ENCODE data around the gene ACTA2. TPM values are rescaled to one million over a fixed set of nuclear protein-coding genes. Genes with fewer than 3 reads are reported as not detected.

ACTA2 gene
- total RNA-seq, 2 experiments from 2014 or later = 12.9 to 15.0 TPM

DNA sequence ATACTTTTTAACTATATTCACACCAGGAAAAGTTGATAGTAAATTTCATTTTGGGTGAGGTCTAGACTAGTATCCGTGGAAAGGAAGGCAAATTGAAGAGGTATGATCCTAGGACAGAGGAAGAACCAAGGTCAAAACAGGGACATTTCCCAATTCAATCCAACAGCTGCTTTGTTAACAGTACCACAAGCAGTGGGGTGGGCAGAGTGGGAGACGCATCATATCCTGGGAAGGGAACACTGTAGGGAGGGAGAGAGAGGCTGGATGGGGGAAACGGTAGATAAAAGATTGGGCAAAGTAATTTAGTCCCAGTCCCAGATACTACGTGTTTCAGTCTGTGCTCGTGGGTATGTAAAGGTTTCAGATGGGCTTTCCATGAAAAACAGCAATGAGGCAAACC lies 28.9 kb upstream of the ACTA2 start:
- Mint-ChIP-seq H3K27me3 (ENCODE audit: low read depth) (no peaks in the 10 kb centered on the region), H3K27ac (no peak overlapping the region), H3K4me3 (no peak overlapping the region), H3K4me1 (ENCODE audit: low read depth) (peaks cover 23% of the 10 kb centered on the region), H3K36me3 (ENCODE audit: low read depth) (peaks cover 27% of the 10 kb centered on the region), H3K9me3 (ENCODE audit: insufficient read depth) (peaks cover 4% of the 10 kb centered on the region)
- ATAC-seq (no peak), DNase-seq (no peak)
- CTCF ChIA-PET = interaction anchor here (1.1 to 1.8 kb wide), 2 partner anchors 47 to 171 kb away, joined by 3 to 5 read pairs; no protein-coding TSS in a partner anchor
- POLR2A ChIA-PET = interaction anchor here (2.4 kb wide), 1 partner anchor 9 kb away, joined by 9 read pairs; the partner anchor contains the start of gene FAS

DNA sequence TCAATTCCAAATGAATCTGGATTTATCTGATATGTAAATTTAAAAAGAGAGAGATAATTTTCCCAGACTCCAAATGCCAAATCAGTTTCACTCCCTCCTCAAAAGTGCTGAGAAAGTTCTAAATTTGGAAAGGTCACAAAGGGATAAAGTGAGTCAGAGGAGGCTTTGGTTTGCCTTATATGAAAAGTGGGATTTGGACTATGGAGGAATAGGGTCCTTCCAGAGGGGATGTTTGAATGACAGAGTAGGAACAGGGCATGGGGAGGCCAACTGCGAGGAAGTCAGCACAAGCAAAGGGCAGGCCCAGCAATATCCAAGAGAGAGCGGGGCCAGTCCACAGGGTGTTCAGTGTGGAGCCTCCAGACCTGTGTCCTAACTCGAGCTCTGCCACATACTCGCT lies 28.2 kb upstream of the ACTA2 start:
- H3K27me3 Mint-ChIP-seq (ENCODE audit: low read depth) = no peaks in the 10 kb centered on the region
- ChIA-PET CTCF (interaction anchor here (0.8 to 1.8 kb wide), 2 partner anchors 31 to 46 kb away, joined by 3 to 5 read pairs; no protein-coding TSS in a partner anchor), POLR2A (interaction anchor here (2.4 kb wide), 1 partner anchor 10 kb away, joined by 9 read pairs; the partner anchor contains the start of gene FAS)
- no peaks in the 10 kb centered on the region for H3K9me3 Mint-ChIP-seq (ENCODE audit: insufficient read depth)
- no peak overlapping the region for H3K4me3 Mint-ChIP-seq
- peaks cover 22% of the 10 kb centered on the region for H3K36me3 Mint-ChIP-seq (ENCODE audit: low read depth)
- ATAC-seq (no peak), DNase-seq (no peak)
- H3K27ac Mint-ChIP-seq = no peak overlapping the region
- H3K4me1 Mint-ChIP-seq (ENCODE audit: low read depth) = peaks cover 23% of the 10 kb centered on the region

DNA sequence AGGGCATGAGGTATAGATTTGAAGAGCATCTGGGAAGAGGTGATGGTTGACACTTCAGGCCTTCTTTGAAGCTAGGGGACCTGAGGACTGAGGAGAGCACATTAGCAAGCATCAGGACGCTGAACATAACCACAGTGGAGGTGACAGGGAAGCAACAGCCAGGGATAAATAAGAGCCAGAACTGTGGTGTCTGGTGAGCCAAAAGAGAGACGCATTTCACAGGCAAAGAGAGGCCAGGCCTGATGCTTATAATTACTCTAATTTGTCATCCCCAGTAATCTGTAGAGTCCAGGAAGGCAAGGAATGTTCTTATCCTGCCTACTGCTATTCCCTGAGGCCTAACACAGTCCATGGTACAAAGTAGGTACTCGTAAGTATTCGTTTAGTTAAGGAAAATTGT lies 27.7 kb upstream of the ACTA2 start:
- Mint-ChIP-seq H3K36me3 (ENCODE audit: low read depth) (peaks cover 18% of the 10 kb centered on the region), H3K4me3 (no peak overlapping the region), H3K9me3 (ENCODE audit: insufficient read depth) (no peaks in the 10 kb centered on the region), H3K4me1 (ENCODE audit: low read depth) (peaks cover 25% of the 10 kb centered on the region), H3K27ac (no peak overlapping the region), H3K27me3 (ENCODE audit: low read depth) (no peaks in the 10 kb centered on the region)
- ATAC-seq (no peak), DNase-seq (no peak)
- ChIA-PET POLR2A (interaction anchor here (2.4 kb wide), 1 partner anchor 10 kb away, joined by 9 read pairs; the partner anchor contains the start of gene FAS), CTCF (interaction anchor here (0.8 to 1.8 kb wide), 2 partner anchors 31 to 45 kb away, joined by 3 to 5 read pairs; no protein-coding TSS in a partner anchor)

DNA sequence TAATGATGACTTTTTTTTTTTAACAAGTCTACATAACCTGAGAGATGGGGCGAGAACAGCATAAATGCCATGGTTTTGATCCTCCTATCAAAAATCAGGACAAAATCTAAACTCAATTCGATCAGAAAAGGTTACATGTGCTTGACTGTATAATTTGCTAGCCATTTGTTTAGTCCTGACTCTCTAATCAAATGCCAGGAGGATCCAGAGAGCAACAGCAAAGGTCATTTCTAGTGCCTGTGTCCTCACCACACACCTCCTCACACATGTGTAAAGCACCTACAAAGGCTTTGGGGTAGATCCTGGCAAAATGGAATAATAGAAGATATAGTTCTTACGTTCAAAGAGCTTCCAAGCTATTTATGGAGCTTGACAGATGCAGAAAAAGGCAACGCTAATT lies 27.0 kb upstream of the ACTA2 start:
- DNase-seq (no peak), ATAC-seq (no peak)
- Mint-ChIP-seq H3K27me3 (ENCODE audit: low read depth) (no peaks in the 10 kb centered on the region), H3K27ac (no peak overlapping the region), H3K36me3 (ENCODE audit: low read depth) (peaks cover 16% of the 10 kb centered on the region), H3K9me3 (ENCODE audit: insufficient read depth) (no peaks in the 10 kb centered on the region), H3K4me1 (ENCODE audit: low read depth) (peaks cover 27% of the 10 kb centered on the region), H3K4me3 (no peak overlapping the region)
- ChIA-PET POLR2A (interaction anchor here (2.4 kb wide), 1 partner anchor 11 kb away, joined by 9 read pairs; the partner anchor contains the start of gene FAS), CTCF (interaction anchor here (1.7 to 1.8 kb wide), 2 partner anchors 8 to 45 kb away, joined by 5 to 8 read pairs; no protein-coding TSS in a partner anchor)

DNA sequence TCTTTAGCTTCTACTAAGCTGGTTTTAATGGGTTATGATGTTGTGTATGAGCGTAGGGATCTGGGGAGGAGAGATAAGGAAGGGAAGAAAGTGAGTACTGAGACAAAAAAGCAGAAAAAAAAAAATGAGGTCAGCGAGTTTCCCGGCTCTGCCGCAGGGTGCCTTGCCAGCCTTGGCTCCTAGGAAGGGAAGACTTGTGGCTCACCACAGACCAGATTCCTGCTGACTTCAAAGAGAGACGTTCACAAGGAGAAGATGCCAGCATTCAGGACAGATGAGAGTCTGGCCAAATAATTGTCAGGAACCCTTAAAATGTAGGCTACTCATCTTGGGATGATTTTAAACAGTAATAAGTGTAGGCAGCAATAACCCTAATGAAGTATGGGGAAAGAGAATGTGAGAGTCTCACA lies 26.6 kb upstream of the ACTA2 start:
- Mint-ChIP-seq H3K27me3 (ENCODE audit: low read depth) (no peaks in the 10 kb centered on the region), H3K4me3 (no peak overlapping the region), H3K9me3 (ENCODE audit: insufficient read depth) (no peaks in the 10 kb centered on the region), H3K4me1 (ENCODE audit: low read depth) (peaks cover 27% of the 10 kb centered on the region), H3K36me3 (ENCODE audit: low read depth) (peaks cover 15% of the 10 kb centered on the region), H3K27ac (no peak overlapping the region)
- ATAC-seq (no peak), DNase-seq (no peak)
- CTCF ChIA-PET = interaction anchor here (0.6 to 1.7 kb wide), 2 partner anchors 8 to 16 kb away, joined by 4 to 8 read pairs; no protein-coding TSS in a partner anchor
- POLR2A ChIA-PET = no interaction called here

DNA sequence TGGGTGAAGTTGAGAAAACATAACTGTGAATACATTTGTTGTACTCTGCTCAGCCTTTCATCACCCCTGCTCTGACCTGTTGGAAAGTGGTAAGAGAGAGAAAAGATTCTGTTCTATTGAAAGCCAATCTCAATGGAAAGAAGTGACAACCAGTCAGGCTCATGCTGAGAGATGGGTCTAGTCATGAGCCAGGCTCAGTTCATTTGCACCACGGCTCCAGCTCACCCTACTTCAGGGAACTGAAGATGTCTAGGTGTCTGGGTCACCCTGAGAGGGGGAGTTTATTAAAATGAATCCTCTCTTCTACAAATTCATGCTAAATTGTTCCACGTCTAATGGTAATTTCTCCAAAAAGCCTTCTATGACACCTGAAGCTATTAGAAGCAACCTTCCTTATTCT lies 25.9 kb upstream of the ACTA2 start:
- H3K4me3 Mint-ChIP-seq = no peak overlapping the region

DNA sequence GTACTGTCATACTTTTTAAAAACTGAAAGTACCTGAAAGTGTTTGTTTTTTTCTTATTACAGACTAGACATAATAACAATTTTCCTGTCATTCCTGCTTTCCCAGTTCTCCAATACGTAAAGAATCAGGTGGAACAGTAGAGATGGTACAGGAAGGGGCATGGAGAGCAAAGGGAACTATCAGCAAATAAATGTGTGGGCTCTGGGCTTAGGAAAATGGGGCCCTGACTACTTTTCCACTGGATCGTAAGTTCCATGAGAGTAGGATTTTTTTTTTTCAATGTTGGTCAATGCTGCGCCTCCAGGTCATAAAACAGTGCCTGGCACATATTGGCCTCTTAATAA lies 22.8 kb upstream of the ACTA2 start:
- Mint-ChIP-seq H3K9me3 (ENCODE audit: insufficient read depth) (no peaks in the 10 kb centered on the region), H3K36me3 (ENCODE audit: low read depth) (peaks cover 8% of the 10 kb centered on the region), H3K27me3 (ENCODE audit: low read depth) (no peaks in the 10 kb centered on the region), H3K4me3 (peak overlapping the region; percentile 88), H3K4me1 (ENCODE audit: low read depth) (peaks cover 27% of the 10 kb centered on the region), H3K27ac (peak overlapping the region; percentile 90)
- CTCF ChIA-PET = interaction anchor here (0.9 to 1.6 kb wide), 6 partner anchors 12 to 42 kb away, joined by 3 to 7 read pairs (median 4); partner anchors contain the start of gene FAS
- ATAC-seq (no peak), DNase-seq (no peak)
- POLR2A ChIA-PET = interaction anchor here (1.0 to 3.3 kb wide), 2 partner anchors 12 to 15 kb away, joined by 3 to 22 read pairs; partner anchors contain the start of gene FAS

More for the DNA sequence above, 25.9 kb upstream of the ACTA2 start:
- no peak for DNase-seq
- POLR2A ChIA-PET = no interaction called here
- CTCF ChIA-PET = interaction anchor here (0.6 to 1.7 kb wide), 2 partner anchors 9 to 15 kb away, joined by 4 to 8 read pairs; no protein-coding TSS in a partner anchor
- no peak for ATAC-seq
- no peaks in the 10 kb centered on the region for H3K27me3 Mint-ChIP-seq (ENCODE audit: low read depth)
- H3K4me1 Mint-ChIP-seq (ENCODE audit: low read depth) = peaks cover 24% of the 10 kb centered on the region
- H3K36me3 Mint-ChIP-seq (ENCODE audit: low read depth) = peaks cover 10% of the 10 kb centered on the region
- H3K27ac Mint-ChIP-seq = no peak overlapping the region
- H3K9me3 Mint-ChIP-seq (ENCODE audit: insufficient read depth) = no peaks in the 10 kb centered on the region

DNA sequence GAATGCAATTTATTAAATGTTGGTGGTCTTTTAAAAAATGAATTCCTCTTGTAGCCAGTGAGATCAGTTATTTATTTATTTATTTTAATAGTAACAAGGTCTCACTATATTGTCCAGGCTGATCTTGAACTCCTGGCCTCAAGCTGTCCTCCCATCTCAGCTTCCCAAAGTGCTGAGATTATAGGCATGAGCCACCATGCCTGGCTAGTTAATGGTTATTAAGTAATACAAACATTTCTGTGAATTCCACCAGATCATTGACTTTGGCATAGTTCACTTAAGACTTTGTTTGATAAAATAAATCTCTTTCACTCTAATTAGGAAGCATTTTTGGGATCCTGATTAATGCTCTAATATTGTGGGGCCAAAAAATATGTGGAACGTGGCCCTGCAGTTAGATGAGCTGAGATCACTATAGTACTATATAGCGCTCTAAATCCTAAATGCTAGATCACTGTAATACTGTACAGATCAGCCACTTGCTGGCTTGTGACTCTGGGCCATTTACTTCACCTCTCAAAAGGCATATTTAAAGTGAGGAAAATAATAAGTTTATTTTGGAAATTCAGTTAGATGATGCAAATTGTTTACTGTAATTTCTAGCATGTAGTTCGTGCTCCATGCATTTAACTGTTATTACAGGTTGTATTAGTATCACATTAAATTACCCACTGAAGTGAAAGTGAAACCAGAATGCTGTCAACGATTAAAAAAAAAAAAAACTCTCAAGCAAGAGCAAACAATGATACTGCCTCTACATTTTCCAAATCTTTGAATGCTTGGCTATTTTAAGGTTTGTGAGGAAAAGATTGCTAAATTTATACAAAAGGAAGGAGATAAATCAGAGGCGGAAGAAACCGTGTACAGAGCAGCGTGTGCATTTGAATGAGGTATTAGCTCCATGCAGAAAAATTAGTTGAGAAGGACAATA lies 22.1 kb upstream of the ACTA2 start:
- no peaks in the 10 kb centered on the region for H3K27me3 Mint-ChIP-seq (ENCODE audit: low read depth)
- POLR2A ChIA-PET = interaction anchor here (1.0 to 3.3 kb wide), 2 partner anchors 12 to 16 kb away, joined by 3 to 22 read pairs; partner anchors contain the start of gene FAS
- CTCF ChIA-PET = interaction anchor here (0.9 to 1.6 kb wide), 5 partner anchors 13 to 41 kb away, joined by 3 to 7 read pairs (median 4); partner anchors contain the start of gene FAS
- peaks cover 8% of the 10 kb centered on the region for H3K36me3 Mint-ChIP-seq (ENCODE audit: low read depth)
- peak overlapping the region; percentile 90 for H3K27ac Mint-ChIP-seq
- peak overlapping the region; percentile 88 for H3K4me3 Mint-ChIP-seq
- no peak for DNase-seq
- H3K9me3 Mint-ChIP-seq (ENCODE audit: insufficient read depth) = no peaks in the 10 kb centered on the region
- peaks cover 27% of the 10 kb centered on the region for H3K4me1 Mint-ChIP-seq (ENCODE audit: low read depth)
- ATAC-seq = peak; percentile 79

DNA sequence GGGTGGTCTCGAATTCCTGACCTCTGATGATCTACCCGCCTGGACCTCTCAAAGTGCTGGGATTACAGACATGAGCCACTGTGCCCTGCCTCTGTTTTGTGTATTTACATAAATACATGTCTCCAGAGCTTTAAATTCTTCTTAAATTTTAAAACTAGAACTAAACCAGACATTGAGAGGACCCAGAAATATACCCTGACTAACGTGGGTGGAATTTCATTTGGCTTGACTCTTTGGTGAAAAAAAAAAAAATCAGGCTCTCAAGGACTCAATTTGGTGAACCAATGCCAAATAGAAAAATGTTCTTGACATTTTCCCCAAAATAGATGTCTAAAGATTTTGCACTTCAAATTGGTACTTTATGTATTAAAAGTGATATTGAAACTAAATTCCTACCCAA lies 21.4 kb upstream of the ACTA2 start:
- Mint-ChIP-seq H3K36me3 (ENCODE audit: low read depth) (peaks cover 8% of the 10 kb centered on the region), H3K4me3 (no peak overlapping the region), H3K27me3 (ENCODE audit: low read depth) (no peaks in the 10 kb centered on the region), H3K4me1 (ENCODE audit: low read depth) (peaks cover 24% of the 10 kb centered on the region), H3K27ac (no peak overlapping the region), H3K9me3 (ENCODE audit: insufficient read depth) (no peaks in the 10 kb centered on the region)
- ChIA-PET CTCF (no interaction called here), POLR2A (interaction anchor here (1.5 to 3.3 kb wide), 2 partner anchors 16 to 17 kb away, joined by 9 to 22 read pairs; partner anchors contain the start of gene FAS)
- no peak for ATAC-seq
- DNase-seq = no peak

DNA sequence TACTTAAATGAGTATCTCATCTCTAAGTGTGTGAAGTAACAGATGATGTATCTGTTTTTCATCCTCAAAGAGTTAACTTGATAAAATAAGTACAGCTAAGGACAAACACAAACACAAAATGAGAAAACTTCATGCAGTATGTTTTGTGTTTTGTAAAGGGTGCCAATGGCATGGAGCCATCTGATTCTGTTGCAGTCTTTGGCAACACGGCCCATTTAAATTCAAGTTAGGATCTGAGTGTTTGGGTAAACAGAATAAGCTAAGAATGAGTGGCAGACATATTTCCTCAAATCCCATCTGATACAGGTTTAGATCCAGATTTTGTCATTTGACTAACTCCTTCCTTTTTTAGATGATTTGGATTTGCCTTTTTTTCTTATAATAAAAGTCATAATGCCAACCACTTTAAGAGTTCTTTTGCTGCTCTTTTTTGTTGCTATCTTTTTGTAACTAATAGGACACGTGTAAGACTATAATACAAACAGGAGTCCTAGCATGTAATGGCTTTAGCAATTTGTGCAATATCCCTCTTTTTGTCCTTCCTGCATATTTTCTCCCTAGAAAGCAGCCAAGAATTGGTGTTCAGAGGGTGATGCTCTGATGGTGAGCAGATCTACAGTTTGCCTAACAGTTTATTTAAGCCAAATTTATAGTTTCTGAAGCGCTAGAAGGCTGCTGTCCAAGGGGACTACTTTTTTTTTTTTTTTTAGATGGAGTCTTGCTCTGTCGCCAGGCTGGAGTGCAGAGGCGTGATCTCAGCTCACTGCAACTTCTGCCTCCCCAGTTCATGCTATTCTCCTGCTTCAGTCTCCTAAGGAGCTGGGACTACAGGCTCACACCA lies 18.9 kb upstream of the ACTA2 start:
- H3K27me3 Mint-ChIP-seq (ENCODE audit: low read depth) = no peaks in the 10 kb centered on the region
- ChIA-PET POLR2A (no interaction called here), CTCF (interaction anchor here (1.0 kb wide), 1 partner anchor 36 kb away, joined by 3 read pairs; no protein-coding TSS in a partner anchor)
- no peak overlapping the region for H3K27ac Mint-ChIP-seq
- DNase-seq (no peak), ATAC-seq (no peak)
- peaks cover 22% of the 10 kb centered on the region for H3K4me1 Mint-ChIP-seq (ENCODE audit: low read depth)
- no peaks in the 10 kb centered on the region for H3K9me3 Mint-ChIP-seq (ENCODE audit: insufficient read depth)
- H3K36me3 Mint-ChIP-seq (ENCODE audit: low read depth) = peaks cover 6% of the 10 kb centered on the region
- H3K4me3 Mint-ChIP-seq = no peak overlapping the region

DNA sequence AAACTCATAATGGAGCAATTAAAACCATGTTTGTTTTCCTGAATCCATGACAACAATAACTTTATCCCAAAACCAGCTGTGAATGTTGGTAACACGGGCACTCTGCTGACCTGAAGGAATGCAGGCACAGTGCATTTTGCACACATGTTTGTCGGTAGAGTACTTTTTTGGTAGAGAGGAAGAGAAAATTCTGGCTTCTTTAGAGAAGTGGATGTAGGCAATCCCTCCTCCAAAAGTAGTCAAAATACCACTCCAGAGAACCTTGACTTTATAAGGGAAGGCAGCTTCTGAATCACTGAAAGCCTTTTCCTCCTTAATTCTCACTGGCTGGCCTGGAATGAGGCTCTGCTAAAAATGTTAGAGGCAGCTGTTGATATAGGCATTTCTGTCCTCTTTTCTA lies 15.8 kb upstream of the ACTA2 start:
- Mint-ChIP-seq H3K27ac (no peak overlapping the region), H3K27me3 (ENCODE audit: low read depth) (no peaks in the 10 kb centered on the region), H3K4me1 (ENCODE audit: low read depth) (peaks cover 5% of the 10 kb centered on the region), H3K9me3 (ENCODE audit: insufficient read depth) (no peaks in the 10 kb centered on the region), H3K4me3 (no peak overlapping the region), H3K36me3 (ENCODE audit: low read depth) (peaks cover 8% of the 10 kb centered on the region)
- DNase-seq = no peak
- POLR2A ChIA-PET = no interaction called here
- ATAC-seq = no peak
- CTCF ChIA-PET = interaction anchor here (1.2 kb wide), 1 partner anchor 34 kb away, joined by 4 read pairs; no protein-coding TSS in a partner anchor

All from activated CD8-positive, alpha-beta T cell treated with anti-CD3 and anti-CD28 coated beads, Interleukin-2, amount 10 ng/mL, durations not matched to agents 7 days and 5 days (primary cell).